Lower leg skin (tissue), 3 donors: Measurements from ENCODE around the gene HTR1B.

Experiments used
- CTCF ChIP-seq, 3 donors: fragments of 450-650 bp; IDR thresholded peaks; one replicate each; pipeline ENCODE4 v1.5.1; 2016; ENCODE audit warnings: antibody characterized with exemption in 3 of 3, mild to moderate bottlenecking in 3 of 3, moderate library complexity in 2 of 3
- POLR2A ChIP-seq, 2 donors: fragments of 450-650 bp; IDR thresholded peaks; one replicate each; pipeline ENCODE4 v1.6.1; 2016 to 2017; ENCODE audit warnings: antibody characterized with exemption in 2 of 2, mild to moderate bottlenecking in 1 of 2, moderate library complexity in 1 of 2

- TF ChIP-seq CTCF (IDR thresholded peaks at IDR 0.05) (no peak), POLR2A (IDR thresholded peaks at IDR 0.05) (no peak)
Observed at GRCh38 chr6:77445214-77445613, 18.1 kb downstream of the HTR1B start.
